ENCODE data around the gene GOLGA6L22.
"Not testable (repeated sequence)": the region's sequence is repeated elsewhere in the genome, so short reads cannot be mapped to it uniquely, and the experiment has no call there.

- not testable (repeated sequence) for TF ChIP-seq CTCF, POLR2A (IDR thresholded peaks at IDR 0.05)
Observed at GRCh38 chr15:22516140-22516539, 57.4 kb downstream of the GOLGA6L22 start.

All from tibial nerve (tissue), 3 donors.